ENCODE data around the gene OR51A4.
"Not testable (repeated sequence)": the region's sequence is repeated elsewhere in the genome, so short reads cannot be mapped to it uniquely, and the experiment has no call there.

Gene OR51A4

GRCh38 chr11:4947505-4947904 is at the start of gene OR51A4:
Gene OR51A4 (minus strand): TSS chr11:4947605. CDS start chr11:4947100, 505 bp downstream.
- DNase-seq: no peak

GRCh38 chr11:4994551-4994950 is 47.1 kb upstream of the OR51A4 start, which contains the start of gene OR51L1:
Gene OR51L1 (plus strand): TSS chr11:4994851. CDS start chr11:4998983, 4,132 bp downstream.
- DNase-seq: no peak

- no peak for DNase-seq
Observed at GRCh38 chr11:4991060-4991459, 43.7 kb upstream of the OR51A4 start.

GRCh38 chr11:4983841-4984240 is 36.4 kb upstream of the OR51A4 start:
- no peak for DNase-seq

GRCh38 chr11:4982678-4983077 is 35.3 kb upstream of the OR51A4 start:
- no peak for DNase-seq

GRCh38 chr11:4979036-4979435 is 31.6 kb upstream of the OR51A4 start:
- peak; percentile 21 for DNase-seq

- DNase-seq: no peak
Observed at GRCh38 chr11:4975436-4975835, 28.0 kb upstream of the OR51A4 start.

- no peak for DNase-seq
Observed at GRCh38 chr11:4962816-4963215, 15.4 kb upstream of the OR51A4 start.

GRCh38 chr11:4960877-4961276 is 13.5 kb upstream of the OR51A4 start:
- no peak for DNase-seq

- DNase-seq: no peak
Observed at GRCh38 chr11:4957396-4957795, 10.0 kb upstream of the OR51A4 start.

- not testable (repeated sequence) for DNase-seq
Observed at GRCh38 chr11:4955613-4956012, 8.2 kb upstream of the OR51A4 start, which contains the start of gene OR51A2. Gene OR51A2 (minus strand): TSS chr11:4955713. CDS start chr11:4955713, 0 bp downstream.

GRCh38 chr11:4936745-4937144 is 10.7 kb downstream of the OR51A4 start:
- no peak for DNase-seq

GRCh38 chr11:4932751-4933150 is 14.7 kb downstream of the OR51A4 start:
- no peak for DNase-seq

GRCh38 chr11:4926608-4927007 is 20.8 kb downstream of the OR51A4 start:
- no peak for DNase-seq

GRCh38 chr11:4924239-4924638 is 23.2 kb downstream of the OR51A4 start, which contains the start of gene OR51G1:
Gene OR51G1 (minus strand): TSS chr11:4924339. CDS start chr11:4924339, 0 bp downstream.
- DNase-seq: no peak

GRCh38 chr11:4922304-4922703 is 25.1 kb downstream of the OR51A4 start:
- no peak for DNase-seq

GRCh38 chr11:4921796-4922195 is 25.6 kb downstream of the OR51A4 start:
- DNase-seq: no peak

- DNase-seq: no peak
Observed at GRCh38 chr11:4919250-4919649, 28.2 kb downstream of the OR51A4 start, which contains the start of gene OR51G2. Gene OR51G2 (minus strand): TSS chr11:4919350. CDS start chr11:4915663, 3,687 bp downstream.

- no peak for DNase-seq
Observed at GRCh38 chr11:4916581-4916980, 30.8 kb downstream of the OR51A4 start.

GRCh38 chr11:4903484-4903883 is 43.9 kb downstream of the OR51A4 start, which contains the start of gene OR51A7:
Gene OR51A7 (plus strand): TSS chr11:4903783. CDS start chr11:4907370, 3,587 bp downstream.
- no peak for DNase-seq

All from NCI-H1105 (cell line).